Measurements from ENCODE around the gene ABLIM1. TPM values are rescaled to one million over a fixed set of nuclear protein-coding genes. Genes with fewer than 3 reads are reported as not detected.

Gene ABLIM1
- total and polyA plus RNA-seq, 5 experiments from 2014 or later: 267 to 430 (median 388) TPM

Other genes with a start within 250 kb of the ABLIM1 start
- gene FHIP2A, start 163.5 kb upstream of the ABLIM1 start, total RNA-seq: 10 to 100 TPM; 24.8 to 25.1 TPM
- 1 to 10 TPM; 4.9 to 7.6 (median 6.5) TPM for gene FHIP2A, start 163.5 kb upstream of the ABLIM1 start, polyA plus RNA-seq

All from naive thymus-derived CD8-positive, alpha-beta T cell (primary cell).